Adrenal gland (tissue), 12 donors: ENCODE results near the gene TRABD2A. TPM values are rescaled to one million over a fixed set of nuclear protein-coding genes. Genes with fewer than 3 reads are reported as not detected.
A peak's percentile ranks its signal among the peaks of the same experiment; 100 is the strongest.
"Not testable (repeated sequence)": the region's sequence is repeated elsewhere in the genome, so short reads cannot be mapped to it uniquely, and the experiment has no call there.

Experiments used
- DNase-seq, 7 donors: peaks; one replicate each; pipeline ENCODE4 v3.0.0-alpha.2; 2019 to 2020
- H3K27ac ChIP-seq, 5 donors: fragments of 200-600 bp; sonication (generic) in 4 of 5; 1 replicate in 3 of 5; 2 replicates in 2 of 5; pipeline versions ENCODE4 v1.5.1 to v1.8.0; 2016 to 2020; ENCODE audit warnings: mild to moderate bottlenecking in 1 of 5
- H3K27me3 ChIP-seq: fragments of 200-600 bp; 2 replicates; pipeline ENCODE4 v1.8.0; 2021
- H3K36me3 ChIP-seq, 2 donors: fragments of 200-600 bp; replicated peaks in 1 of 2; 1 replicate in 1 of 2; 2 replicates in 1 of 2; pipeline versions ENCODE4 v1.5.1 to v1.8.0; 2018 to 2022
- H3K4me1 ChIP-seq, 2 donors: fragments of 200-600 bp; replicated peaks in 1 of 2; 1 replicate in 1 of 2; 2 replicates in 1 of 2; pipeline versions ENCODE4 v1.5.1 to v1.8.0; 2018 to 2021
- H3K4me3 ChIP-seq, 4 donors: fragments of 200-600 bp; sonication (generic) in 3 of 4; one replicate each; pipeline ENCODE4 v1.5.1; 2016 to 2018
- H3K9me3 ChIP-seq, 3 donors: fragments of 200-600 bp; sonication (generic) in 1 of 3; replicated peaks in 1 of 3; 1 replicate in 2 of 3; 2 replicates in 1 of 3; pipeline versions ENCODE4 v1.5.1 to v1.8.0; 2016 to 2021
- POLR2A ChIP-seq, 2 donors: fragments of 450-650 bp; IDR thresholded peaks; one replicate each; pipeline ENCODE4 v1.6.1; 2017; ENCODE audit warnings: antibody characterized with exemption in 2 of 2, mild to moderate bottlenecking in 2 of 2, moderate library complexity in 1 of 2
- WGBS, 4 donors: extraction: QIAGEN DNeasy Blood & Tissue Kit in 2 of 4; methylation state at CpG; one replicate each; pipeline versions ENCODE4 v1.1.5 to v1.1.7; 2013 to 2017; 5-methylcytosine and 5-hydroxymethylcytosine counted together
- intact Hi-C, 2 donors: fragments of 100-400 bp; cut with DNase I; formaldehyde crosslinking; loops; one replicate each; pipeline versions ENCODE4 v1.14.1 to v1.15.0; 2022 to 2023
- polyA plus RNA-seq, 3 donors: library from polyadenylated mRNA; stranded (reverse); fragments of 200-250 nt in 2 of 3; fragments of 350-450 nt in 1 of 3; fragmentation: Illumina TruSeq in 1 of 3; extraction: RNeasy Lipid Tissue Mini Kit (QIAGEN cat#74804) in 1 of 3; gene quantifications; one replicate each; pipeline ENCODE4 v1.2.3, GENCODE V29; 2013 to 2014
- total RNA-seq, 9 donors: library from RNA; depleted of rRNA in 4 of 9; stranded (reverse); fragments of >200 nt in 4 of 9; fragments of 120-200 nt in 1 of 9; fragmentation: NEBNext Ultra II Directional in 1 of 9; extraction: Animal tissue kit (Norgen Biotek cat#: 25700) in 1 of 9; gene quantifications; one replicate each; pipeline versions ENCODE4 v1.1.0 to v1.2.4, GENCODE V29; 2013 to 2023
- TF ChIP-seq, protein P1 (sequence below), 6 experiments: fragments of 450-650 bp in 4 of 6; fragments of 200-600 bp in 2 of 6; sonication (generic) in 1 of 6; IDR thresholded peaks; 1 replicate in 5 of 6; 2 replicates in 1 of 6; pipeline versions ENCODE4 v1.5.1 to v1.8.0; 2016 to 2021; ENCODE audit warnings: antibody characterized with exemption in 6 of 6, mild to moderate bottlenecking in 2 of 6, moderate library complexity in 1 of 6
- donor health status: healthy with polysubstance abuse.
- donor health status: Bipolar disorder and iron deficiency.
- donor health status: DM: yes; HTN: yes; CAD: no.
- donor health status: DM: no; HTN: no; CAD: no.
- donor health status: DM: no; HTN: no; CAD: no.
- donor health status: DM: yes; HTN: yes; CAD: no.

Gene TRABD2A
- total and polyA plus RNA-seq, 12 donors, result 0.28 to 2.4 (median 0.69) TPM; not detected in 1

DNA sequence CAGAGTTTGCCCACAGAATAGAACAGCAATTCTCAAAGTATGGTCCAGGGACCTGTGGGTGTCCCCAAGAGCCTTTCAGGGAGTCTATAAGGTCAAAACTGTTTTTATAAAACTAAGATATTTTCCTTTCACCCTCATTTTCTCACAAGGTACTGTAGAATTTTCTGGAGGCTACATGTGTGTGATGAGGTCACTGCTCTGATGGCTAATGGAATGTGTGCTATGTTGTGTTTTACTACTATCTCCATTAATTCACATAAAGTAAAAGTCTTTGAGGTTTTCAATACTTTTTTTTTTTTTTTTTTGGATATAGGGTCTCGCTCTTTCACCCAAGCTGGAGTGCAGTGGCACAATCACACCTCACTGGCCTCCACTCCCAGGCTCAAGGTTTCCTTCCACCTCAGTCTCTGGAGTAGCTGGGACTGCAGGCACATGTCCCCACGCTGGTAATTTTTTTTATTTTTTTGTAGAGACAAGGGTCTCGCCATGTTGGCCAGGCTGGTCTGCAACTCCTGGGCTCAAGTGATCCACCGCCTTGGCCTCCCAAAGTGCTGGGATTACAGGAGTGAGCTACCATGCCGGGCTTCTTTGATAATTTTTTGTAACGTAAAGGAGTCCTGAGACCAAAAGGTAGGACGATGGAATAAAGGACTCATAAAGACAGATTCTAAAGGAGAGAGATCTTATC is 1.8 kb downstream of the TRABD2A start:
- TF ChIP-seq, protein P1, sequence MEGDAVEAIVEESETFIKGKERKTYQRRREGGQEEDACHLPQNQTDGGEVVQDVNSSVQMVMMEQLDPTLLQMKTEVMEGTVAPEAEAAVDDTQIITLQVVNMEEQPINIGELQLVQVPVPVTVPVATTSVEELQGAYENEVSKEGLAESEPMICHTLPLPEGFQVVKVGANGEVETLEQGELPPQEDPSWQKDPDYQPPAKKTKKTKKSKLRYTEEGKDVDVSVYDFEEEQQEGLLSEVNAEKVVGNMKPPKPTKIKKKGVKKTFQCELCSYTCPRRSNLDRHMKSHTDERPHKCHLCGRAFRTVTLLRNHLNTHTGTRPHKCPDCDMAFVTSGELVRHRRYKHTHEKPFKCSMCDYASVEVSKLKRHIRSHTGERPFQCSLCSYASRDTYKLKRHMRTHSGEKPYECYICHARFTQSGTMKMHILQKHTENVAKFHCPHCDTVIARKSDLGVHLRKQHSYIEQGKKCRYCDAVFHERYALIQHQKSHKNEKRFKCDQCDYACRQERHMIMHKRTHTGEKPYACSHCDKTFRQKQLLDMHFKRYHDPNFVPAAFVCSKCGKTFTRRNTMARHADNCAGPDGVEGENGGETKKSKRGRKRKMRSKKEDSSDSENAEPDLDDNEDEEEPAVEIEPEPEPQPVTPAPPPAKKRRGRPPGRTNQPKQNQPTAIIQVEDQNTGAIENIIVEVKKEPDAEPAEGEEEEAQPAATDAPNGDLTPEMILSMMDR (IDR thresholded peaks at IDR 0.05), result no peak
- TF ChIP-seq POLR2A (IDR thresholded peaks at IDR 0.05), result no peak
- no peak overlapping the region for H3K27ac ChIP-seq
- DNase-seq, result peak in 1 of 7 donors; percentile 17
- peak overlapping the region in 1 of 4 donors; percentile 52 for H3K4me3 ChIP-seq
- no peaks in the 10 kb centered on the region for H3K36me3 ChIP-seq
- H3K4me1 ChIP-seq, result peaks cover 16 to 21% of the 10 kb centered on the region in 2 donors
- no peaks in the 10 kb centered on the region for H3K9me3 ChIP-seq
- WGBS, 4 donors, result 58 to 72% (median 64%) methylated on average over 7 of the region's 7 CpGs
- peaks cover 30% of the 10 kb centered on the region for H3K27me3 ChIP-seq
- intact Hi-C loops, result loop anchor here in 1 of 2 donors (10.0 kb wide), 1 partner anchor 364 kb away; the partner anchor contains the start of gene DNAH6

DNA sequence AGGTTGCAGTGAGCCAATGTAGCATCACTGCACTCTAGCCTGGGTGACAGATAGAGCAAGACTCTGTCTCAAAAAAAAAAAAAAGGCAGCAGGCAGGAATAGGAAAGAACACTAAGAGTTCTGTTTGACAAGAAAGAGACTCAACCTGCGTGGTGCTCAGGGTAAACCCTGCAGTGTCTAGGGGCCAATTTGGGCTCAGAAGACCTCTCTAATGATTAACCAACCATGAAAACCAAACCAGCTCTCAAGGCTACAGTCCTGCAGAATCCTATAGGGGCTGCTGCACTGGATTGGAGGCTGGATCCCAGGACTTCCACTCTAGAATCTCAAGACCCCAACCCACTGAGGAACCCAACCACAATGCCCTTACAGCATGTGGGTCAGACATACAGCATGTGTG is 2.4 kb downstream of the TRABD2A start:
- intact Hi-C loops, result loop anchor here in 1 of 2 donors (10.0 kb wide), 1 partner anchor 364 kb away; the partner anchor contains the start of gene DNAH6
- Histone ChIP-seq H3K27me3 (peaks cover 25% of the 10 kb centered on the region), H3K4me3 (no peak overlapping the region), H3K4me1 (peaks cover 16 to 21% of the 10 kb centered on the region in 2 donors), H3K9me3 (no peaks in the 10 kb centered on the region), H3K27ac (no peak overlapping the region), H3K36me3 (no peaks in the 10 kb centered on the region)
- TF ChIP-seq, protein P1 (IDR thresholded peaks at IDR 0.05), result no peak
- TF ChIP-seq POLR2A (IDR thresholded peaks at IDR 0.05), result no peak
- peak in 1 of 7 donors; percentile 34 for DNase-seq
- 65 to 76% (median 73%) methylated on average over 1 of the region's 1 CpG for WGBS, 4 donors

DNA sequence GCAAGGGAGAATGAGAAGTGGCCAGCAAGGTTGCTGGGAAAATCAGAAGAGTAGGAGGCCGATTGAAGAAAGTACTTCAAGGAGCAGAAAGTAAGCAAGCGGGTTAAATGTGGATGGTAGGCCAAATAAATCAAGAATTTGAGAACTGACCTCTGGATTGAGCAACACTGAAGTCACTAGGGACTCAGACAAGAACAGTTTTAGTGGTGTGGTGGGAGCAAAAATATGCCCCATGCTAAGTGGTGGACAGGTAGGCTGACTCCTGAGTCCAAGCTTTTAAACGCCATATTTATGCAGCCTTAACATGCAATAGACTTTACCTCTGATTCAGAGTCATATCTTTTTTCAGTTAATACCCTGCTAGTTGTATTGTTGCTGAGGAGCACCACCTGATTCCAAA is 4.5 kb downstream of the TRABD2A start:
- H3K27ac ChIP-seq, result no peak overlapping the region
- H3K36me3 ChIP-seq, result no peaks in the 10 kb centered on the region
- H3K4me1 ChIP-seq, result peaks cover 10 to 15% of the 10 kb centered on the region in 2 donors
- DNase-seq, result no peak
- no peaks in the 10 kb centered on the region for H3K9me3 ChIP-seq
- intact Hi-C loops, result loop anchor here in 1 of 2 donors (10.0 kb wide), 1 partner anchor 362 kb away; the partner anchor contains the start of gene DNAH6
- TF ChIP-seq, protein P1 (IDR thresholded peaks at IDR 0.05), result no peak
- no peak for TF ChIP-seq POLR2A (IDR thresholded peaks at IDR 0.05)
- no peak overlapping the region for H3K4me3 ChIP-seq
- 80 to 95% (median 91%) methylated on average over 3 of the region's 3 CpGs for WGBS, 4 donors
- peaks cover 22% of the 10 kb centered on the region for H3K27me3 ChIP-seq

DNA sequence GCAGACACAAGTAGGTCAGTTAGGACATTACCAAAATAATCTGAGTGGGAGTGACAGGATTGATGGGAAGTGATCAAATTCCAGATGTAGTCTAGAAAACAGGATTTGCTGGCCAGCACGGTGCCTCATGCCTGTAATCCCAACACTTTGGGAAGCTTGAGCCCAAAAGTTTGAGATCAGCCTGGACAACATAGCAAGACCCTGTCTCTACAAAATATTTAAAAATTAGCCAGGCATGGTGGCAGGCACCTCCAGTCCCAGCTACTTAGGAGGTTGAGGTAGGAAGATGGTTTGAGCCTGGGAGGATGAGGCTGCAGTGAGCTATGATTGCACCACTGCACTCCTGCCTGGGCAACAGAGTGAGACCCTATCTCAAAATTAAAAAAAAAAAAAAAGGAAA is 5.3 kb downstream of the TRABD2A start:
- not testable (repeated sequence) for H3K4me1 ChIP-seq, H3K27ac ChIP-seq, H3K9me3 ChIP-seq, H3K36me3 ChIP-seq, H3K4me3 ChIP-seq
- H3K27me3 ChIP-seq, result peaks cover 15% of the 10 kb centered on the region
- peak in 1 of 7 donors; percentile 7 for DNase-seq
- 78 to 91% (median 90%) methylated on average over 1 of the region's 1 CpG for WGBS, 4 donors
- intact Hi-C loops, result loop anchor here in 1 of 2 donors (10.0 kb wide), 1 partner anchor 361 kb away; the partner anchor contains the start of gene DNAH6
